Gastroesophageal sphincter (tissue), 3 donors: ENCODE results near the gene MRPS12.

Source experiments
- POLR2A ChIP-seq, 2 donors: fragments of 450-650 bp; IDR thresholded peaks; one replicate each; pipeline ENCODE4 v1.6.1; 2017; ENCODE audit warnings: antibody characterized with exemption in 2 of 2, mild to moderate bottlenecking in 2 of 2, moderate library complexity in 1 of 2
- POLR2AphosphoS5 ChIP-seq: sonication (generic); formaldehyde crosslinking; IDR thresholded peaks from one replicate; pipeline ENCODE4 v1.6.1; 2017; ENCODE audit warnings: antibody characterized with exemption
- TF ChIP-seq, protein P1 (sequence below), 4 experiments: fragments of 200-600 bp in 2 of 4; fragments of 450-650 bp in 2 of 4; sonication (generic) in 1 of 4; IDR thresholded peaks; one replicate each; pipeline ENCODE4 v1.5.1; 2017 to 2019; ENCODE audit warnings: antibody characterized with exemption in 4 of 4, mild to moderate bottlenecking in 2 of 4, moderate library complexity in 2 of 4

DNA sequence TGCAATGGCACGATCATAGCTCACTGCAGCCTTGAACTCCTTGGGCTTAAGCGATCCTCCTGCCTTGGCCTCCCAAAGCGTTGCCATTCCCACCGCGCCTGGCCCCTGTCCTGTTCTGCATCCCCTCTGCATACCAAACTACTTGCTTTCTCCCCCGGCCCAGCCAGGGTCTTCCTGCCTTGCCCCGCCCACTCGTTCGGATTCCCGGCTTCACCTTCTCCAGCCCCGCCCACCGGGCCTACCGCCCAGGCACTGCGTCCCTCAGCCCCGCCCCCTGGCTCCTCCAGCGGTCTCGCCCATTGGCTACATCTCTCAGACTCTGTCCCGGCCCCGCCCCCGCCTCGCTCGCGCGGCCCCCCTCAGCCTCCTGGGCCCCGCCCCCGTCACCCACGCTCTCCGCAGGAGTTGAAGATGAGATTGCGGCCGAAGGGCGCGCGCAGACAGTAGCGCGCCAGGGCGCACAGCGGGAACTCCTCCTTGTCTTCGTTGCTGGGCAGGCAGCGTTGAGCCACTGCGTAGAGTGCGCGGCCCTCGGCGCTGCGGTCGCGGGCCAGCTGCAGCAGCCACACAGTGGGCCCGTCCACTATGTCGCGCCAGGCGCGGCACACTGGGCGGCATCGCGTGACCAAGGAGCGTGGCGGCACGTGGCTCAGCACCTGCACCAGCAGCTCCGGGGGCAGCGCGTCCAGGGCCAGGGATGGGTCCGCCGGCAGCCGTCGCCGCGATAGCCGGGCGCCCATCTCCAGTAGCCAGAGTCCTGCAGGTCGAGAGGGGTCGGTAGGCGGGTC is 19.0 kb downstream of the MRPS12 start:
- TF ChIP-seq, protein P1, sequence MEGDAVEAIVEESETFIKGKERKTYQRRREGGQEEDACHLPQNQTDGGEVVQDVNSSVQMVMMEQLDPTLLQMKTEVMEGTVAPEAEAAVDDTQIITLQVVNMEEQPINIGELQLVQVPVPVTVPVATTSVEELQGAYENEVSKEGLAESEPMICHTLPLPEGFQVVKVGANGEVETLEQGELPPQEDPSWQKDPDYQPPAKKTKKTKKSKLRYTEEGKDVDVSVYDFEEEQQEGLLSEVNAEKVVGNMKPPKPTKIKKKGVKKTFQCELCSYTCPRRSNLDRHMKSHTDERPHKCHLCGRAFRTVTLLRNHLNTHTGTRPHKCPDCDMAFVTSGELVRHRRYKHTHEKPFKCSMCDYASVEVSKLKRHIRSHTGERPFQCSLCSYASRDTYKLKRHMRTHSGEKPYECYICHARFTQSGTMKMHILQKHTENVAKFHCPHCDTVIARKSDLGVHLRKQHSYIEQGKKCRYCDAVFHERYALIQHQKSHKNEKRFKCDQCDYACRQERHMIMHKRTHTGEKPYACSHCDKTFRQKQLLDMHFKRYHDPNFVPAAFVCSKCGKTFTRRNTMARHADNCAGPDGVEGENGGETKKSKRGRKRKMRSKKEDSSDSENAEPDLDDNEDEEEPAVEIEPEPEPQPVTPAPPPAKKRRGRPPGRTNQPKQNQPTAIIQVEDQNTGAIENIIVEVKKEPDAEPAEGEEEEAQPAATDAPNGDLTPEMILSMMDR (IDR thresholded peaks at IDR 0.05) = no peak
- TF ChIP-seq POLR2A (IDR thresholded peaks at IDR 0.05) (no peak), POLR2AphosphoS5 (no peak)
